ENCODE data around the gene ADCK2.

- TF ChIP-seq CTCF (IDR thresholded peaks at IDR 0.05; ENCODE audit: insufficient read depth, low read length, poor library complexity, severe bottlenecking) (no peak), EZH2phosphoT487 (conservative IDR thresholded peaks at IDR 0.05; ENCODE audit: low read length) (no peak)
Measured at GRCh38 chr7:140680886-140681285, 8.1 kb downstream of the ADCK2 start.
